ENCODE data around the gene MAP3K7.

Gene MAP3K7

DNA sequence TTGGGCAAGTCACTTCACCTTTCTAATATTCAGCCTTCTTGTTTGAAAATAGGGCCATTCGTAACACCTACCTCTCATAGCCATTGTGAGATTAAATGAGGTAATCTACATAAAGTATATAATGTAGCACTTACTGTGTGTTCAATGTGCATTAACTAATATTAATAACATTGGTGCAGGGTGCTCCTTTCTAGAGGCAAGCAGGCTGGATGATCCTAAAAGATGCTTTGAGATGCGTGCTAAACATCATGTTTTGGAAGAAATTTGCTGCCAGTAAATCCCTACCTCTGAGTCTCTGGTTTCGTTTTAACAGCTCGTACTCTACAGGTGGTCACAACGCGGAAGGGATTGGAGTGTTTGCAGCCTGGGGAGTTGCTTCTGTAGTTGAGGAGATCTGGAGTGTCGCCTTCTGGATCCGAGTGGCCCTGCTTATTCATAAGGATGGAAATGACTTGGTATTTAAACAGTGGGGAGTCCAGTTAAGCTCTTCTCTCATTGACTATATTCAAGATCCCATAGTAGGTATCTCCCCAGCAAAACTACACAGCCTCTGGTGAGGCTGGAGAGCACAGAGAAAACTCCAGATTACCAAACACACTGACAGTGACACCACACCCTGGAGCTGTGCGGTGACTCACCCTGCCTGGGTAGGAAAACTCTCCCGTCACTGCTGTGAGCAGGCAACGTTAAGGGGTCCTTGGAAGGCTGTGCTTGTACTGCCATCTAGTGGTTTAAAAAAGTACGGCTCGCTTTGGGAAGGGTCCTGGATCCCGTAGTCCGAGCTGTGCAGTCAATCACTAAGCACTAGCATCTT is 107.9 kb downstream of the MAP3K7 start:
- Histone ChIP-seq H3K27ac (ENCODE audit: low read length) (no peak overlapping the region; the same call in 1 of the 2 replicates), H2AFZ (ENCODE audit: low read depth, low read length) (no peak overlapping the region; the same call in 1 of the 2 replicates), H3K9ac (ENCODE audit: low read depth, low read length) (no peak overlapping the region), H4K20me1 (ENCODE audit: insufficient read depth, low read length) (no peaks in the 10 kb centered on the region), H3K79me2 (ENCODE audit: insufficient read depth, low read length) (no peaks in the 10 kb centered on the region), H3K4me2 (ENCODE audit: insufficient read depth, low read length) (no peak overlapping the region; the same call in 1 of the 2 replicates), H3K27me3 (ENCODE audit: insufficient read depth, low read length, poor library complexity) (no peaks in the 10 kb centered on the region), H3K36me3 (ENCODE audit: insufficient read depth, low read length) (no peaks in the 10 kb centered on the region), H3K4me1 (ENCODE audit: insufficient read depth, low read length) (peaks cover 55% of the 10 kb centered on the region), H3K9me3 (ENCODE audit: insufficient read depth, low read length, severe bottlenecking) (no peaks in the 10 kb centered on the region), H3K4me3 (ENCODE audit: low read depth in 1 of 2, low read length in 2 of 2) (no peak overlapping the region)
- ATAC-seq (ENCODE audit: insufficient read depth, low read depth) (peak; percentile 98), DNase-seq (peak; percentile 85)
- TF ChIP-seq, protein P1, sequence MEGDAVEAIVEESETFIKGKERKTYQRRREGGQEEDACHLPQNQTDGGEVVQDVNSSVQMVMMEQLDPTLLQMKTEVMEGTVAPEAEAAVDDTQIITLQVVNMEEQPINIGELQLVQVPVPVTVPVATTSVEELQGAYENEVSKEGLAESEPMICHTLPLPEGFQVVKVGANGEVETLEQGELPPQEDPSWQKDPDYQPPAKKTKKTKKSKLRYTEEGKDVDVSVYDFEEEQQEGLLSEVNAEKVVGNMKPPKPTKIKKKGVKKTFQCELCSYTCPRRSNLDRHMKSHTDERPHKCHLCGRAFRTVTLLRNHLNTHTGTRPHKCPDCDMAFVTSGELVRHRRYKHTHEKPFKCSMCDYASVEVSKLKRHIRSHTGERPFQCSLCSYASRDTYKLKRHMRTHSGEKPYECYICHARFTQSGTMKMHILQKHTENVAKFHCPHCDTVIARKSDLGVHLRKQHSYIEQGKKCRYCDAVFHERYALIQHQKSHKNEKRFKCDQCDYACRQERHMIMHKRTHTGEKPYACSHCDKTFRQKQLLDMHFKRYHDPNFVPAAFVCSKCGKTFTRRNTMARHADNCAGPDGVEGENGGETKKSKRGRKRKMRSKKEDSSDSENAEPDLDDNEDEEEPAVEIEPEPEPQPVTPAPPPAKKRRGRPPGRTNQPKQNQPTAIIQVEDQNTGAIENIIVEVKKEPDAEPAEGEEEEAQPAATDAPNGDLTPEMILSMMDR (IDR thresholded peaks at IDR 0.05; ENCODE audit: borderline replicate concordance, extremely low read depth, low read length, poor library complexity, severe bottlenecking) = peak; percentile 93
- no peak for TF ChIP-seq EZH2 (IDR thresholded peaks at IDR 0.05; ENCODE audit: borderline replicate concordance, low read depth, low read length, severe bottlenecking)

DNA sequence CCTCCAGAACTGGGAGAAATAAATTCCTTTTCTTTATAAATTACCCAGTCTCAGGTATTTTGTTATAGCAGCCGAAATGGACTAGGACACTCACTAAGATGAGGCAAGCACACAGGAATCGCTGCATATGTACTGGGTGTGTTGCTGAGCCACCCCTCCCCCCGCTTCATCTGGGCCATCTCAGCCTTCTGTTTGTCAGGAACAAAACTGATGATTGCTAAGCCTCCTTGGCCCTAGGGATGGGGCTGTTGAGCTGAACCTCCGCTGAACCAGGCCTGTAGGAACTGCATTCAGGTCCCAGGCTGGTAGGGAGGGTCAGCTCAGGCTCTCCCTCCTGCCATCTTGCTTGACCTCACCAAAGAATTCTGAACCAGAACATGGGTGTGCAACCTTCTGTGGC is 108.6 kb downstream of the MAP3K7 start:
- ATAC-seq (ENCODE audit: insufficient read depth, low read depth) = no peak
- no peak overlapping the region for H3K4me2 ChIP-seq (ENCODE audit: insufficient read depth, low read length)

DNA sequence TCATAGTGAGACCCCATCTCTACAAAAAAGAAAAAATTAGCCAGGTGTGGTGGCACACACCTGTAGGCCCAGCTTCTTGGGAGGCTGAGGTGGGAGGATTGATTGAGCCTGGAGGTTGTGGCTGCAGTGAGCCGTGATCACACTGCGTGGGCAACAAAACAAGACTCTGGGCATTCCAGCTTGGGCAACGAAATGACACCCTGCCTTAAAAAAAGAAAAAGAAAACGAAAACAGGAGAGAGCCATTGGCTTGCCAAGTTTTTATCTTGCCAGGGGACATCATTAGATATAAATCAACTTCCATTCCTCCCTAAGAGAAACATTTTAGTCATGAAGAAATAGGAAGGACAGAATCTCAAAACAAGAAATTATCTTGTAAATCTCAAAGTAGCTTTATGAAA is 109.5 kb downstream of the MAP3K7 start:
- Histone ChIP-seq H2AFZ (ENCODE audit: low read depth, low read length) (no peak overlapping the region), H3K4me3 (ENCODE audit: low read depth in 1 of 2, low read length in 2 of 2) (no peak overlapping the region), H3K9ac (ENCODE audit: low read depth, low read length) (no peak overlapping the region), H3K4me2 (ENCODE audit: insufficient read depth, low read length) (no peak overlapping the region), H3K27me3 (ENCODE audit: insufficient read depth, low read length, poor library complexity) (no peaks in the 10 kb centered on the region), H3K79me2 (ENCODE audit: insufficient read depth, low read length) (no peaks in the 10 kb centered on the region), H3K27ac (ENCODE audit: low read length) (no peak overlapping the region), H4K20me1 (ENCODE audit: insufficient read depth, low read length) (no peaks in the 10 kb centered on the region), H3K36me3 (ENCODE audit: insufficient read depth, low read length) (no peaks in the 10 kb centered on the region), H3K9me3 (ENCODE audit: insufficient read depth, low read length, severe bottlenecking) (no peaks in the 10 kb centered on the region), H3K4me1 (ENCODE audit: insufficient read depth, low read length) (peaks cover 71% of the 10 kb centered on the region)
- DNase-seq (no peak), ATAC-seq (ENCODE audit: insufficient read depth, low read depth) (no peak)
- TF ChIP-seq, protein P1 (IDR thresholded peaks at IDR 0.05; ENCODE audit: borderline replicate concordance, extremely low read depth, low read length, poor library complexity, severe bottlenecking) = no peak
- no peak for TF ChIP-seq EZH2 (IDR thresholded peaks at IDR 0.05; ENCODE audit: borderline replicate concordance, low read depth, low read length, severe bottlenecking)

More for the DNA sequence above, 108.6 kb downstream of the MAP3K7 start:
- no peaks in the 10 kb centered on the region for H3K36me3 ChIP-seq (ENCODE audit: insufficient read depth, low read length)
- H2AFZ ChIP-seq (ENCODE audit: low read depth, low read length) = no peak overlapping the region
- H3K9me3 ChIP-seq (ENCODE audit: insufficient read depth, low read length, severe bottlenecking) = no peaks in the 10 kb centered on the region
- no peaks in the 10 kb centered on the region for H3K79me2 ChIP-seq (ENCODE audit: insufficient read depth, low read length)
- H4K20me1 ChIP-seq (ENCODE audit: insufficient read depth, low read length) = no peaks in the 10 kb centered on the region
- DNase-seq = no peak
- H3K27ac ChIP-seq (ENCODE audit: low read length) = no peak overlapping the region
- H3K4me1 ChIP-seq (ENCODE audit: insufficient read depth, low read length) = peaks cover 62% of the 10 kb centered on the region
- no peak overlapping the region for H3K9ac ChIP-seq (ENCODE audit: low read depth, low read length)
- H3K27me3 ChIP-seq (ENCODE audit: insufficient read depth, low read length, poor library complexity) = no peaks in the 10 kb centered on the region
- no peak overlapping the region for H3K4me3 ChIP-seq (ENCODE audit: low read depth in 1 of 2, low read length in 2 of 2)
- TF ChIP-seq, protein P1 (IDR thresholded peaks at IDR 0.05; ENCODE audit: borderline replicate concordance, extremely low read depth, low read length, poor library complexity, severe bottlenecking) = peak; percentile 23
- no peak for TF ChIP-seq EZH2 (IDR thresholded peaks at IDR 0.05; ENCODE audit: borderline replicate concordance, low read depth, low read length, severe bottlenecking)

Data from DND-41 (cell line).